HG03575 (cell line): ENCODE measurements around the gene TMBIM1.
"Not testable (repeated sequence)": the region's sequence is repeated elsewhere in the genome, so short reads cannot be mapped to it uniquely, and the experiment has no call there.

Experiments
- ATAC-seq: cut with Tn5 transposase; IDR thresholded peaks from one replicate; pipeline ENCODE4 v1.9.1; 2021; ENCODE audit not compliant: unreplicated experiment, insufficient number of reproducible peaks, low FRiP score; ENCODE audit errors: extremely low read depth

Gene TMBIM1

GRCh38 chr2:218320704-218321336 is 28.5 kb upstream of the TMBIM1 start:
- ATAC-seq: no peak

- no peak for ATAC-seq
Observed at GRCh38 chr2:218319813-218320365, 27.6 kb upstream of the TMBIM1 start.

- no peak for ATAC-seq
Observed at GRCh38 chr2:218318241-218318640, 25.9 kb upstream of the TMBIM1 start.

- no peak for ATAC-seq
Observed at GRCh38 chr2:218317835-218318234, 25.5 kb upstream of the TMBIM1 start.

GRCh38 chr2:218317303-218317630 is 25.0 kb upstream of the TMBIM1 start:
- no peak for ATAC-seq

- no peak for ATAC-seq
Observed at GRCh38 chr2:218315397-218315796, 23.1 kb upstream of the TMBIM1 start.

GRCh38 chr2:218314764-218315163 is 22.5 kb upstream of the TMBIM1 start:
- ATAC-seq: not testable (repeated sequence)

- ATAC-seq: no peak
Observed at GRCh38 chr2:218313356-218313755, 21.1 kb upstream of the TMBIM1 start.

GRCh38 chr2:218312267-218312756 is 20.0 kb upstream of the TMBIM1 start:
- no peak for ATAC-seq

GRCh38 chr2:218311541-218312266 is 19.4 kb upstream of the TMBIM1 start:
- ATAC-seq: not testable (repeated sequence)

GRCh38 chr2:218310853-218311540 is 18.7 kb upstream of the TMBIM1 start:
- no peak for ATAC-seq

- ATAC-seq: no peak
Observed at GRCh38 chr2:218307415-218308090, 15.2 kb upstream of the TMBIM1 start.

- no peak for ATAC-seq
Observed at GRCh38 chr2:218306184-218306920, 14.0 kb upstream of the TMBIM1 start.

- no peak for ATAC-seq
Observed at GRCh38 chr2:218305383-218305782, 13.1 kb upstream of the TMBIM1 start.

GRCh38 chr2:218301176-218301819 is 9.0 kb upstream of the TMBIM1 start:
- peak; percentile 59 for ATAC-seq

GRCh38 chr2:218300141-218300540 is 7.8 kb upstream of the TMBIM1 start:
- ATAC-seq: no peak

GRCh38 chr2:218298314-218298875 is 6.1 kb upstream of the TMBIM1 start:
- ATAC-seq: no peak

- ATAC-seq: no peak
Observed at GRCh38 chr2:218296847-218297246, 4.5 kb upstream of the TMBIM1 start.
